A673 (cell line): ENCODE measurements around the gene IFT27.

Source experiments
- EZH2 ChIP-seq: fragments of 200-600 bp; sonication (generic); IDR thresholded peaks from 2 replicates; pipeline ENCODE4 v1.6.1; 2017; ENCODE audit warnings: borderline replicate concordance, low read depth, mild to moderate bottlenecking, mixed read lengths, antibody characterized with exemption, low read length; ENCODE audit not compliant: poor library complexity, severe bottlenecking
- TF ChIP-seq, protein P1 (sequence below): fragments of 300-800, 200-600 bp; sonication (generic); conservative IDR thresholded peaks from 2 replicates; pipeline ENCODE4 v1.5.1; 2017; ENCODE audit warnings: low read depth, mild to moderate bottlenecking, antibody characterized with exemption, low read length, moderate library complexity, mixed read lengths

DNA sequence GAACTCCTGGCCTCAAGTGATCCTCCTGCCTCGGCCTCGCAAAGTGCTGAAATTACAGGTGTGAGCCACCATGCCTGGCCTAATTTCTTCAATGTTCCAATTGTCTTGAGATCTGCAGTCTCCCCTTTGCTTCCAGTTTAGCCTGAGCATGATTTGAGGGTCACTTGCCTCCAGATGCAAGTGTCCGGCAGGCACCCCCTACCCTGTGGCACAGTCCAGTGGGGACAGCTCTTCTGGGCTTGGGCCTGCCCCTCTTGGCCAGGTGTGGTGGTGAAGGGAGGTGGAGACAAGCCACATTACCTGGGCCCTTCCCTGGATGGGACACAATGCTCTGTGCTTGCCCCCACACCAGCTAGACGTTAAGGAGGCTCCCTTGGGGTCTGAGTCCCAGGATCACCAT lies 51.1 kb downstream of the IFT27 start:
- no peak for TF ChIP-seq EZH2
- TF ChIP-seq, protein P1, sequence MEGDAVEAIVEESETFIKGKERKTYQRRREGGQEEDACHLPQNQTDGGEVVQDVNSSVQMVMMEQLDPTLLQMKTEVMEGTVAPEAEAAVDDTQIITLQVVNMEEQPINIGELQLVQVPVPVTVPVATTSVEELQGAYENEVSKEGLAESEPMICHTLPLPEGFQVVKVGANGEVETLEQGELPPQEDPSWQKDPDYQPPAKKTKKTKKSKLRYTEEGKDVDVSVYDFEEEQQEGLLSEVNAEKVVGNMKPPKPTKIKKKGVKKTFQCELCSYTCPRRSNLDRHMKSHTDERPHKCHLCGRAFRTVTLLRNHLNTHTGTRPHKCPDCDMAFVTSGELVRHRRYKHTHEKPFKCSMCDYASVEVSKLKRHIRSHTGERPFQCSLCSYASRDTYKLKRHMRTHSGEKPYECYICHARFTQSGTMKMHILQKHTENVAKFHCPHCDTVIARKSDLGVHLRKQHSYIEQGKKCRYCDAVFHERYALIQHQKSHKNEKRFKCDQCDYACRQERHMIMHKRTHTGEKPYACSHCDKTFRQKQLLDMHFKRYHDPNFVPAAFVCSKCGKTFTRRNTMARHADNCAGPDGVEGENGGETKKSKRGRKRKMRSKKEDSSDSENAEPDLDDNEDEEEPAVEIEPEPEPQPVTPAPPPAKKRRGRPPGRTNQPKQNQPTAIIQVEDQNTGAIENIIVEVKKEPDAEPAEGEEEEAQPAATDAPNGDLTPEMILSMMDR = no peak
